HG02678 (cell line): ENCODE measurements around the gene TTC8.

Experiments used
- ATAC-seq: cut with Tn5 transposase; IDR thresholded peaks from one replicate; pipeline ENCODE4 v1.9.1; 2021; ENCODE audit warnings: mild to moderate bottlenecking, moderate library complexity; ENCODE audit not compliant: unreplicated experiment

The TTC8 gene

GRCh38 chr14:88864198-88864597 is 39.7 kb downstream of the TTC8 start:
- ATAC-seq = no peak

GRCh38 chr14:88866305-88866704 is 41.9 kb downstream of the TTC8 start:
- ATAC-seq = no peak

GRCh38 chr14:88868558-88869159 is 44.2 kb downstream of the TTC8 start:
- no peak for ATAC-seq

GRCh38 chr14:88870777-88871176 is 46.3 kb downstream of the TTC8 start:
- ATAC-seq = no peak

GRCh38 chr14:88871429-88871828 is 47.0 kb downstream of the TTC8 start:
- ATAC-seq = no peak

- no peak for ATAC-seq
These were observed 48.5 kb downstream of the TTC8 start for GRCh38 chr14:88872976-88873375.

- ATAC-seq = no peak
These were observed 52.7 kb downstream of the TTC8 start for GRCh38 chr14:88877192-88877591.

- ATAC-seq = no peak
These were observed 54.6 kb downstream of the TTC8 start for GRCh38 chr14:88879022-88879421.

- ATAC-seq = no peak
These were observed 57.8 kb downstream of the TTC8 start for GRCh38 chr14:88882236-88882635.

GRCh38 chr14:88895116-88895515 is 70.7 kb downstream of the TTC8 start:
- ATAC-seq = no peak

GRCh38 chr14:88901189-88901588 is 76.7 kb downstream of the TTC8 start:
- ATAC-seq = no peak

- ATAC-seq = no peak
These were observed 77.5 kb downstream of the TTC8 start for GRCh38 chr14:88901991-88902390.

- ATAC-seq = no peak
These were observed 78.4 kb downstream of the TTC8 start for GRCh38 chr14:88902850-88903249.

GRCh38 chr14:88904206-88904647 is 79.8 kb downstream of the TTC8 start:
- ATAC-seq = no peak

- ATAC-seq = no peak
These were observed 80.4 kb downstream of the TTC8 start for GRCh38 chr14:88904864-88905263.

- no peak for ATAC-seq
These were observed 83.8 kb downstream of the TTC8 start for GRCh38 chr14:88908216-88908615.

GRCh38 chr14:88910386-88910785 is 85.9 kb downstream of the TTC8 start:
- no peak for ATAC-seq

- ATAC-seq = no peak
These were observed 87.4 kb downstream of the TTC8 start for GRCh38 chr14:88911809-88912208.

- ATAC-seq = no peak
These were observed 90.5 kb downstream of the TTC8 start for GRCh38 chr14:88914956-88915355.

- ATAC-seq = no peak
These were observed 95.1 kb downstream of the TTC8 start for GRCh38 chr14:88919502-88919901.
